AG04449 (cell line): Measurements from ENCODE around the gene RIT1.
"Not testable (repeated sequence)": the region's sequence is repeated elsewhere in the genome, so short reads cannot be mapped to it uniquely, and the experiment has no call there.

ENCODE experiments used
- CTCF ChIA-PET: fragments of 350-600 bp; formaldehyde crosslinking; extraction: SDS; loops from one replicate; lab custom pipeline; 2021; ENCODE audit warnings: antibody characterized with exemption; lab: Yijun Ruan, JAX
- POLR2A ChIA-PET: fragments of 400-600, 350-600 bp; formaldehyde crosslinking; extraction: SDS; loops from one replicate; lab custom pipeline; 2020; ENCODE audit warnings: antibody characterized with exemption, inconsistent platforms; lab: Yijun Ruan, JAX
- DNase-seq: peaks from one replicate; pipeline ENCODE4 v3.0.0-alpha.2; 2010; ENCODE audit warnings: low read depth, low spot score
- H3K4me3 ChIP-seq: 2 replicates; pipeline ENCODE4 v1.5.1; 2011; ENCODE audit warnings: low read depth, mild to moderate bottlenecking, control low read depth, low read length
- CTCF ChIP-seq: IDR thresholded peaks from one replicate; pipeline ENCODE4 v1.5.1; 2011; ENCODE audit warnings: mild to moderate bottlenecking, moderate library complexity, low read length, control low read depth, inconsistent platforms; ENCODE audit not compliant: insufficient read depth; ENCODE audit errors: missing control alignments

Gene RIT1

DNA sequence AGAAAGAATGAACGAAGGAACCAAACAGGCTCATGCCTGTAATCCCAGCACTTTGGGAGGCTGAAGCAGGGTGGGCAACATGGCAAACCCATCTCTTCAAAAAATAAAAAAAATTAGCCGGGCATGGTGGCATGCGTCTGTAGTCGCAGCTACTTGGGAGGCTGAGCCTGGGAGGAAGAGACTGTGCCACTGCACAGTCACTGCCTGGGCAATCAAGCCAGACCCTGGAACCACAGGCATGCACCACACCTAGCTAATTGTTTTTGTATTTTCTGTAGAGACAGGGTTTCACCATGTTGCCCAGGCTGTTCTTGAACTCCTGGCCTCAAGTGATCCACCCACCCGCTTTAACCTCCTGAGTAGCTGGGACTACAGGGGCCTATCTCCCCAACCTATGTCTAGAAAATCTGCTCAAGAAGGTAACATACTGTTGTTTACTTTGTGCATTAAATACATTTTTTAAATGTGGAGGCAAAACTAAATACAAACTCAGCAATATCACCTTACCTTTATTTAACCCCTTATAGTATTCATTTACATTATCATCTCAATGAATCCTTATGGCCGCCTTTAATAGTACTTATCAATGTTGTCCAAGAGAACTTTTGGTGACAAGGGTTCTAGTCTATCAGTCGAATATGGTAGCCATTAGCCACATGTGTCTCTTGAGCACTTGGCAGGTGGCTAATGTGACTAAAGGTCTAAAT, 20.3 kb upstream of the RIT1 start:
- no peak for TF ChIP-seq CTCF
- POLR2A ChIA-PET: interaction anchor here (1.0 to 1.4 kb wide), 4 partner anchors 9 to 52 kb away, joined by 3 to 4 read pairs (median 3); no protein-coding TSS in a partner anchor
- H3K4me3 ChIP-seq: no peak overlapping the region
- no peak for DNase-seq
- CTCF ChIA-PET: interaction anchor here (1.0 to 4.2 kb wide), 6 partner anchors 10 to 135 kb away, joined by 3 to 60 read pairs (median 9); no protein-coding TSS in a partner anchor

- H3K4me3 ChIP-seq, DNase-seq: not testable (repeated sequence)
- ChIA-PET POLR2A (interaction anchor here (1.0 to 1.1 kb wide), 3 partner anchors 10 to 53 kb away, joined by 3 to 4 read pairs (median 3); no protein-coding TSS in a partner anchor), CTCF (interaction anchor here (1.2 to 4.1 kb wide), 6 partner anchors 8 to 135 kb away, joined by 3 to 17 read pairs (median 5); no protein-coding TSS in a partner anchor)
Measured at GRCh38 chr1:155930725-155931124, 19.6 kb upstream of the RIT1 start.

DNA sequence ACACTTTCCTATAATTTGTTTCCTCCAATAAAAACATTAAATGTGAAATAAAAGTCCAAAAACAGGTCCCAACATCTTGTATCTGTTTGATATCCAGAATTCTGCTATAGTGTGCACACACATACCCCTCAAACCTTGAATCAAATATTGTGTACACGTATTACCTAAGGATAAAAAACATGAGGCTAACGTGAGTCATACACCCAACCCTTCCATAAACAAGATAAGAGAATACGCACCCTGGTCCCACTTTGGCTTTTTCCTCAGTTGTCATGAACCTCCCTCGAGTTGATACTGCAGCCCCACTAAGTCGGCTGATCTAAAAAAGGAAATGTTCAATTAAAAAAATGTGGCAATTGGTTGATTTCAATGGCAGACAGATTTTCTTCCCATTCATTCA, 17.9 kb upstream of the RIT1 start:
- no peak for TF ChIP-seq CTCF
- ChIA-PET CTCF (interaction anchor here (1.0 kb wide), 1 partner anchor 10 kb away, joined by 3 read pairs; no protein-coding TSS in a partner anchor), POLR2A (no interaction called here)
- no peak for DNase-seq
- H3K4me3 ChIP-seq: no peak overlapping the region

- ChIA-PET POLR2A (no interaction called here), CTCF (no interaction called here)
- H3K4me3 ChIP-seq: no peak overlapping the region
- TF ChIP-seq CTCF: no peak
- DNase-seq: no peak
Measured at GRCh38 chr1:155925506-155925905, 14.4 kb upstream of the RIT1 start.

DNA sequence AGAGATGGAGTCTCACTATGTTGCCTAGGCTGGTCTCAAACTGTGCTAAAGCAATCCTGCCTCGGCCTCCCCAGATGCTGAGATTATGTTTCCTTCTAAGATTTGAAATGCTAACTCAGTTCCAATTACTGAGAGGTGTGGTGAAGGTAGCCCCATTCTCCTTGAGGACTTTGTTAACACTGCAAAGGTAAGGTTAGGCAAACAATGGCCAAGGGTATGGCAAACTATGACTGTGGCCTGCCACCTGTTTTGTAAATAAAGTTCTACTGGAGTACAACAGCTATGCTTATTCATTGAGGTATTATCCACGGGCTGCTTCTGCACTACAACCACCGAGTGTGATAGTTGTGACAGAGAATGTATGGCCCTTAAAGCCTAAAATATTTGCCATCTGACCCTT, 9.6 kb upstream of the RIT1 start:
- ChIA-PET CTCF (interaction anchor here (1.0 to 3.5 kb wide), 4 partner anchors 11 to 145 kb away, joined by 3 to 12 read pairs (median 8); no protein-coding TSS in a partner anchor), POLR2A (interaction anchor here (1.0 kb wide), 1 partner anchor 41 kb away, joined by 3 read pairs; no protein-coding TSS in a partner anchor)
- TF ChIP-seq CTCF: no peak
- H3K4me3 ChIP-seq: no peak overlapping the region
- DNase-seq: no peak

DNA sequence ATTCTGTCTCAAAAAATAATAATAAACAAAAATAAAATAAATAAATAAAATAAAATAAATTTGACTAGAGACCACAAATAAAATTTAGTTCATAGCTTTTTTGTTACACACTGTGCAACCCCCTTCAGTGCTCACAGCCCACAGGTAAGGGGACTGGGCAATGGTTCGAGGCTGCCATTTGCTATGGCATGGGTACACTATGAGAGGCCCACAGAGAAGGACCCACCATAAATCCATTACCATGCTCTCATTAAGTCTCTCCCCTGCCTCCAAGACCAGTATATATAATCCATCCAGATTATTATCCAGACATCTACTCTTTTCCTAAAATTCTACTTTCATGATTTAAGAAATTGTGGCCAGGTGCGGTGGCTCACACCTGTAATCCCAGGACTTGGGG, 8.7 kb upstream of the RIT1 start:
- no peak overlapping the region for H3K4me3 ChIP-seq
- ChIA-PET CTCF (interaction anchor here (1.6 kb wide), 1 partner anchor 70 kb away, joined by 7 read pairs; no protein-coding TSS in a partner anchor), POLR2A (interaction anchor here (1.0 kb wide), 1 partner anchor 42 kb away, joined by 3 read pairs; no protein-coding TSS in a partner anchor)
- TF ChIP-seq CTCF: no peak
- no peak for DNase-seq
